ENCODE results near the gene NEUROD6. TPM values are rescaled to one million over a fixed set of nuclear protein-coding genes. Genes with fewer than 3 reads are reported as not detected.

Gene NEUROD6
- total RNA-seq (ENCODE audit: unreplicated experiment) = not detected
- long read RNA-seq = 0 reads

DNA sequence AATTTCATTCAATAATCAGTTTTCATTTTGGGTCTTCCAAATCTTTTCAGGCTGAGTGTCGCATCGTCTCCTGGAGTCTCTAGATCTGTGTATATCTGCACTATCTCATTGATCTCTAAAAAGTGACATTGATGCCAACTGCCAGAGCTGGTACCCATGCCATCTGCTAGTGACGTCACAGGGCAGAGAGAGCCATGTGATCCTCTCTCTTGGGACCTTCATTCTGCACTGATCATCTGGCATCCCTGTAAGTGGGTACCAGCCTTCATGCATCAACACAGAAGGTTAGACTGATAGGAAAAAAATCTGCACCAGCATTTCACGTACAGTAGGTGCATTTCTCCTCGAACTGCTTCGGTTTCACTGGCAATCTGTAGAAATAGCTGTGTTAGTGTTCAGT, at the start of gene NEUROD6:
TSS of gene NEUROD6 (minus strand) at position 124 of the 400 bp plus-strand sequence. CDS start 1,458 bp downstream, outside the sequence.
- no peak for TF ChIP-seq CTCF (IDR thresholded peaks at IDR 0.05; ENCODE audit: partially characterized antibody, unreplicated experiment)
- H3K9me3 Mint-ChIP-seq (ENCODE audit: unreplicated experiment) = peaks cover 2% of the 10 kb centered on the region
- no peaks in the 10 kb centered on the region for H3K36me3 Mint-ChIP-seq (ENCODE audit: unreplicated experiment)
- peaks cover 2% of the 10 kb centered on the region for H3K27me3 Mint-ChIP-seq (ENCODE audit: unreplicated experiment)
- H3K4me1 Mint-ChIP-seq (ENCODE audit: low read depth, unreplicated experiment) = peaks cover 13% of the 10 kb centered on the region
- peak; percentile 34 for DNase-seq
- no peak within 1 kb of the TSS for H3K4me3 Mint-ChIP-seq (ENCODE audit: unreplicated experiment)
- H3K27ac Mint-ChIP-seq (ENCODE audit: unreplicated experiment) = peak within 1 kb of the TSS; percentile 22

- Mint-ChIP-seq H3K4me1 (ENCODE audit: low read depth, unreplicated experiment) (no peaks in the 10 kb centered on the region), H3K4me3 (ENCODE audit: unreplicated experiment) (no peak overlapping the region), H3K27me3 (ENCODE audit: unreplicated experiment) (no peaks in the 10 kb centered on the region), H3K27ac (ENCODE audit: unreplicated experiment) (no peak overlapping the region), H3K36me3 (ENCODE audit: unreplicated experiment) (no peaks in the 10 kb centered on the region), H3K9me3 (ENCODE audit: unreplicated experiment) (no peaks in the 10 kb centered on the region)
- TF ChIP-seq CTCF (IDR thresholded peaks at IDR 0.05; ENCODE audit: partially characterized antibody, unreplicated experiment) = no peak
- no peak for DNase-seq
These were observed 43.9 kb upstream of the NEUROD6 start for GRCh38 chr7:31384466-31384865.

GRCh38 chr7:31382722-31383121, 42.2 kb upstream of the NEUROD6 start:
- no peaks in the 10 kb centered on the region for H3K27me3 Mint-ChIP-seq (ENCODE audit: unreplicated experiment)

DNA sequence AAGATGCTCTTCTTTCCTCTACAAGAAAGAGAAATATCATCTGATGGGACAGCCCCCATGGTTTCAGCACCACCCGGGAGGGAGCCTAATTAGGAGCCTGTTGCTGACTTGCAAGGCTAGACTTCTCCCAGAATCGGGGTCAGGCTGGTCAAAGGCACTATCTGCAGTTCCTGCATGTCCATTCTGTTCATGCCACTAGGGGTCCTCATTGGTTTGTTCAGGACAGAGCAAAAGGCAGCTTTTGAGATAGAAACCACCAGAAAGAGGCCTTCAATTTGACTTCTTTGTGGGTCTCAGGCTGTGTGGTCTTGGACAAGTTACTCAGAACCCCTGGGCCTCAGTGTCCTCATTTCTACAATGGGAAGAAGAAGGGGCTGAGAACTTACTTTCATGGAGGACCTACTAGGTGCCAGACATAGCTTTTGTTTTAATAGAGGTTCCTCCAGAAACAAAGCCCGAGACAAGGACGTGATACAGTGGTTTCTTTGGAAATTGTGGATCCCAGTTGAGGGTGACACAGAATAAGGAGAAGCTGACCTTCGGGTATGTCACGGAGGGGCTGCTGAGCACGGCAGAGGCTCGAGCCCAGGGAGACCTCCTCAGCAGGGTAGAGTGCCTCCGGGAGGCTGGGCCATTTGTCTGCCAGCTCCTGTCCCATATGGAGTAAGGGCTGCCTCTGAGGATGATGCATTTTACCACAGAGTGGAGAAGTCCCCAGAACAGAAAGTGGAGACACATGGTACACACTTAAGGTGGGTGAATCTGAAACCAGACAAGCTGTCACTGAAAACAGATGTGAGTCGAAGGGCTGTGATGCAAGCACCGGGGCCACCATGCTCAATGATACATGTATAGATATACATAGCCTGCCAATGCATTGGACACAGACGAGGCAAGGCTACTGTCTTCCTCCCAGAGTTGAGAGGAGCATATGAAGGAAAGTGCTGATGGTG, 33.1 kb upstream of the NEUROD6 start:
- Mint-ChIP-seq H3K4me1 (ENCODE audit: low read depth, unreplicated experiment) (peaks cover 2% of the 10 kb centered on the region), H3K27ac (ENCODE audit: unreplicated experiment) (no peak overlapping the region), H3K9me3 (ENCODE audit: unreplicated experiment) (no peaks in the 10 kb centered on the region), H3K36me3 (ENCODE audit: unreplicated experiment) (no peaks in the 10 kb centered on the region), H3K4me3 (ENCODE audit: unreplicated experiment) (peak overlapping the region; percentile 26), H3K27me3 (ENCODE audit: unreplicated experiment) (no peaks in the 10 kb centered on the region)
- peak; percentile 54 for DNase-seq
- TF ChIP-seq CTCF (IDR thresholded peaks at IDR 0.05; ENCODE audit: partially characterized antibody, unreplicated experiment) = peak; percentile 80

More at GRCh38 chr7:31382722-31383121, 42.2 kb upstream of the NEUROD6 start:
- no peak for DNase-seq
- Mint-ChIP-seq H3K4me1 (ENCODE audit: low read depth, unreplicated experiment) (no peaks in the 10 kb centered on the region), H3K36me3 (ENCODE audit: unreplicated experiment) (no peaks in the 10 kb centered on the region), H3K9me3 (ENCODE audit: unreplicated experiment) (no peaks in the 10 kb centered on the region), H3K4me3 (ENCODE audit: unreplicated experiment) (no peak overlapping the region), H3K27ac (ENCODE audit: unreplicated experiment) (no peak overlapping the region)
- TF ChIP-seq CTCF (IDR thresholded peaks at IDR 0.05; ENCODE audit: partially characterized antibody, unreplicated experiment) = no peak
